Progenitor cell of endocrine pancreas (in vitro differentiated cells): ENCODE measurements around the gene OR13C8. TPM values are rescaled to one million over a fixed set of nuclear protein-coding genes. Genes with fewer than 3 reads are reported as not detected.

Experiments used
- DNase-seq: peaks from one replicate; pipeline ENCODE4 v3.0.0; 2021; ENCODE audit warnings: low spot score; ENCODE audit not compliant: unreplicated experiment
- H3K27ac Mint-ChIP-seq: 2 replicates; pipeline ENCODE4 v1.8.0; 2021; ENCODE audit warnings: mild to moderate bottlenecking, moderate library complexity, mixed read lengths
- H3K27me3 Mint-ChIP-seq: 2 replicates; pipeline ENCODE4 v1.8.0; 2021; ENCODE audit warnings: mixed read lengths
- H3K36me3 Mint-ChIP-seq: 2 replicates; pipeline ENCODE4 v1.8.0; 2022; ENCODE audit warnings: mixed read lengths; ENCODE audit not compliant: insufficient read depth
- H3K4me1 Mint-ChIP-seq: 2 replicates; pipeline ENCODE4 v1.8.0; 2021; ENCODE audit warnings: low read depth, mixed read lengths
- H3K4me3 Mint-ChIP-seq: 2 replicates; pipeline ENCODE4 v1.8.0; 2021; ENCODE audit warnings: low read depth, mild to moderate bottlenecking, moderate library complexity, mixed read lengths
- H3K9me3 Mint-ChIP-seq: 2 replicates; pipeline ENCODE4 v1.8.0; 2021; ENCODE audit warnings: low read depth, mixed read lengths
- CTCF ChIP-seq: fragments of 200-600 bp; sonication (generic); IDR thresholded peaks from one replicate; pipeline ENCODE4 v1.5.0; 2021; ENCODE audit warnings: antibody characterized with exemption, mild to moderate bottlenecking; ENCODE audit not compliant: unreplicated experiment
- total RNA-seq: library from RNA; stranded (reverse); gene quantifications from 2 replicates; pipeline ENCODE4 v1.2.1, GENCODE V29; 2021

Gene OR13C8
- total RNA-seq, 1 donor from 2014 or later: not detected

GRCh38 chr9:104618104-104618503 is 49.1 kb downstream of the OR13C8 start, which contains the start of gene OR13C9:
OR13C9 (minus strand) TSS chr9:104618204; CDS start chr9:104618204, 0 bp downstream.
- TF ChIP-seq CTCF: no peak

More at GRCh38 chr9:104618104-104618503, 49.1 kb downstream of the OR13C8 start, which contains the start of gene OR13C9:
- H3K4me3 Mint-ChIP-seq: no peak within 1 kb of the TSS
- no peaks in the 10 kb centered on the region for H3K27me3 Mint-ChIP-seq
- DNase-seq: no peak
- no peaks in the 10 kb centered on the region for H3K4me1 Mint-ChIP-seq
- H3K9me3 Mint-ChIP-seq: no peaks in the 10 kb centered on the region
- H3K27ac Mint-ChIP-seq: no peak within 1 kb of the TSS
- H3K36me3 Mint-ChIP-seq: no peaks in the 10 kb centered on the region

Other genes with a start within 250 kb of the OR13C8 start
- not detected in 2 replicates for gene OR13F1, start 64.9 kb upstream of the OR13C8 start, total RNA-seq
- gene OR13C4, start 42.0 kb upstream of the OR13C8 start, total RNA-seq: not detected in 2 replicates
- not detected in 2 replicates for gene OR13C3, start 32.3 kb upstream of the OR13C8 start, total RNA-seq
- gene OR13C5, start 30.2 kb downstream of the OR13C8 start, total RNA-seq: 0.47 TPM in 1 of 2 replicates, not detected in the other
- 0.36 and 0.47 TPM in 2 replicates for gene OR13C2, start 36.5 kb downstream of the OR13C8 start, total RNA-seq
- 0.36 and 0.48 TPM in 2 replicates for gene OR13C9, start 49.0 kb downstream of the OR13C8 start, total RNA-seq
- not detected in 2 replicates for gene OR13D1, start 125.3 kb downstream of the OR13C8 start, total RNA-seq
- 25.1 and 26.4 TPM in 2 replicates for gene NIPSNAP3A, start 178.5 kb downstream of the OR13C8 start, total RNA-seq
- 5.5 and 7.8 TPM in 2 replicates for gene NIPSNAP3B, start 195.0 kb downstream of the OR13C8 start, total RNA-seq